Measurements from ENCODE around the gene MRAS.

The MRAS gene

GRCh38 chr3:138344754-138345153 lies 3.6 kb upstream of the MRAS start:
- no peak for DNase-seq

- no peak for DNase-seq
Observed at GRCh38 chr3:138348754-138349739, 668 bp downstream of the MRAS start.

- DNase-seq = no peak
Observed at GRCh38 chr3:138349926-138350665, 1.7 kb downstream of the MRAS start.

- DNase-seq = no peak
Observed at GRCh38 chr3:138351151-138351550, 2.8 kb downstream of the MRAS start.

- no peak for DNase-seq
Observed at GRCh38 chr3:138351916-138352550, 3.7 kb downstream of the MRAS start.

GRCh38 chr3:138354376-138354775 lies 6.0 kb downstream of the MRAS start:
- no peak for DNase-seq

GRCh38 chr3:138355071-138355470 lies 6.7 kb downstream of the MRAS start:
- DNase-seq = no peak

GRCh38 chr3:138356730-138357405 lies 8.5 kb downstream of the MRAS start:
- DNase-seq = no peak

GRCh38 chr3:138359148-138359918 lies 11.0 kb downstream of the MRAS start:
- no peak for DNase-seq

GRCh38 chr3:138359919-138360868 lies 11.8 kb downstream of the MRAS start:
- DNase-seq = no peak

GRCh38 chr3:138360869-138361525 lies 12.6 kb downstream of the MRAS start:
- DNase-seq = no peak

GRCh38 chr3:138361561-138361971 lies 13.2 kb downstream of the MRAS start:
- no peak for DNase-seq

GRCh38 chr3:138362538-138362937 lies 14.2 kb downstream of the MRAS start:
- no peak for DNase-seq

- no peak for DNase-seq
Observed at GRCh38 chr3:138363322-138363721, 14.9 kb downstream of the MRAS start.

GRCh38 chr3:138364356-138365252 lies 16.2 kb downstream of the MRAS start:
- DNase-seq = no peak

GRCh38 chr3:138365253-138365555 lies 16.8 kb downstream of the MRAS start:
- no peak for DNase-seq

- no peak for DNase-seq
Observed at GRCh38 chr3:138366006-138366759, 17.8 kb downstream of the MRAS start.

GRCh38 chr3:138367326-138367850 lies 19.0 kb downstream of the MRAS start:
- no peak for DNase-seq
